HepG2 (cell line): ENCODE data around the gene CAMKMT. TPM values are rescaled to one million over a fixed set of nuclear protein-coding genes. Genes with fewer than 3 reads are reported as not detected.

Experiments used
- ATAC-seq: fragments of 200-7000 bp; cut with Tn5 transposase; 3 replicates; pipeline ENCODE4 v1.9.1; 2020; ENCODE audit warnings: mild to moderate bottlenecking, moderate library complexity
- BruUV-seq: library from RNA; stranded (reverse); fragments of 400-500 nt; replicated peaks from 2 replicates; lab custom pipeline; 2021; lab: Mats Ljungman, UMichigan
- CTCF ChIA-PET: fragments of 300-600 bp; formaldehyde crosslinking; extraction: SDS; loops from one replicate; lab custom pipeline; 2021; ENCODE audit warnings: low total read pairs, inconsistent platforms, low intra/inter-chr PET ratio; lab: Yijun Ruan, JAX
- POLR2A ChIA-PET: fragments of 350-600 bp; sonication (Branson Sonifier 250); formaldehyde crosslinking; loops from one replicate; lab custom pipeline; 2020; ENCODE audit warnings: antibody characterized with exemption, inconsistent platforms; lab: Yijun Ruan, JAX
- DNase-seq: peaks from one replicate; pipeline ENCODE4 v3.0.0-alpha.2; 2015; ENCODE audit warnings: low spot score
- FAIRE-seq: peaks from 3 replicates; lab custom pipeline; 2011; peaks lifted over from hg19 to GRCh38; lab: Jason Lieb, UNC
- H2AFZ ChIP-seq: one replicate; pipeline ENCODE4 v1.6.1; 2011; ENCODE audit warnings: low read length, inconsistent platforms
- H3K27ac ChIP-seq: fragments of 300-600 bp; 3 replicates; pipeline ENCODE4 v1.8.0; 2011; ENCODE audit warnings: mixed run types, mild to moderate bottlenecking, mixed read lengths, low read length, inconsistent platforms; ENCODE audit not compliant: insufficient read depth; ENCODE audit errors: extremely low read length
- H3K27me3 ChIP-seq, 2 experiments: fragments of 200-600 bp in 1 of 2; 2 replicates in 1 of 2; 3 replicates in 1 of 2; pipeline versions ENCODE4 v1.6.0 to v1.8.0; 2011; ENCODE audit warnings: low read length in 2 of 2, mild to moderate bottlenecking in 2 of 2, moderate library complexity in 2 of 2, inconsistent platforms in 1 of 2; ENCODE audit not compliant: insufficient read depth in 2 of 2, control insufficient read depth in 1 of 2
- H3K36me3 ChIP-seq, 2 experiments: fragments of 200-600 bp in 1 of 2; replicated peaks in 1 of 2; 2 replicates in 1 of 2; 3 replicates in 1 of 2; pipeline versions ENCODE4 v1.5.1 to v1.8.0; 2011; ENCODE audit warnings: low read length in 2 of 2, inconsistent platforms in 1 of 2; ENCODE audit not compliant: insufficient read depth in 2 of 2, control insufficient read depth in 1 of 2
- H3K4me1 ChIP-seq: 2 replicates; pipeline ENCODE4 v1.5.1; 2012; ENCODE audit warnings: low read length, inconsistent platforms; ENCODE audit not compliant: insufficient read depth
- H3K4me2 ChIP-seq: 2 replicates; pipeline ENCODE4 v1.6.0; 2011; ENCODE audit warnings: low read depth, low read length, inconsistent platforms
- H3K4me3 ChIP-seq, 3 experiments: fragments of 200-600 bp in 1 of 3; sonication (generic), shearing (Covaris generic) in 1 of 3; replicated peaks in 1 of 3; 2 replicates each; pipeline ENCODE4 v1.5.1; 2011 to 2016; ENCODE audit warnings: low read length in 3 of 3, inconsistent platforms in 2 of 3, low read depth in 2 of 3, mild to moderate bottlenecking in 2 of 3, control low read depth in 1 of 3, mixed read lengths in 1 of 3; ENCODE audit not compliant: insufficient read depth in 1 of 3
- H3K79me2 ChIP-seq: one replicate; pipeline ENCODE4 v1.6.1; 2011; ENCODE audit warnings: low read length, inconsistent platforms; ENCODE audit not compliant: insufficient read depth
- H3K9ac ChIP-seq: 2 replicates; pipeline ENCODE4 v1.6.0; 2011; ENCODE audit warnings: mild to moderate bottlenecking, low read depth, low read length, inconsistent platforms; ENCODE audit not compliant: insufficient read depth
- H3K9me3 ChIP-seq: 2 replicates; pipeline ENCODE4 v1.5.1; 2012; ENCODE audit warnings: mild to moderate bottlenecking, low read length
- H4K20me1 ChIP-seq: 2 replicates; pipeline ENCODE4 v1.6.0; 2011; ENCODE audit warnings: inconsistent platforms, mild to moderate bottlenecking, low read length, moderate library complexity; ENCODE audit not compliant: insufficient read depth
- EZH2 ChIP-seq: conservative IDR thresholded peaks from 2 replicates; pipeline ENCODE4 v1.6.1; 2012; ENCODE audit warnings: mild to moderate bottlenecking, low read depth, low read length, moderate library complexity
- FOXA1 ChIP-seq, 2 experiments: fragments of 450-650 bp in 1 of 2; sonication (generic) in 1 of 2; formaldehyde crosslinking in 1 of 2; IDR thresholded peaks; 2 replicates each; pipeline versions ENCODE4 v1.4.0 to v1.6.1; 2016 to 2020; ENCODE audit warnings: missing genetic modification reagents in 1 of 2
- HES4 ChIP-seq: sonication (generic); formaldehyde crosslinking; IDR thresholded peaks from 2 replicates; pipeline ENCODE4 v1.9.0; 2021; ENCODE audit warnings: mild to moderate bottlenecking, missing genetic modification reagents, borderline replicate concordance
- JARID2 ChIP-seq: sonication (generic); formaldehyde crosslinking; IDR thresholded peaks from 2 replicates; pipeline ENCODE4 v1.8.1; 2023; ENCODE audit warnings: missing genetic modification reagents, inconsistent platforms; ENCODE audit not compliant: insufficient replicate concordance
- NFE2L1 ChIP-seq: sonication (generic); formaldehyde crosslinking; IDR thresholded peaks from 2 replicates; pipeline ENCODE4 v1.4.0; 2020; ENCODE audit warnings: missing genetic modification reagents, mild to moderate bottlenecking, borderline replicate concordance
- NR2C2 ChIP-seq: sonication (generic); formaldehyde crosslinking; IDR thresholded peaks from 2 replicates; pipeline ENCODE4 v1.4.0; 2020; ENCODE audit warnings: missing genetic modification reagents, mild to moderate bottlenecking, moderate library complexity, borderline replicate concordance
- RFX3 ChIP-seq: IDR thresholded peaks from 2 replicates; pipeline ENCODE4 v1.6.1; 2016; ENCODE audit warnings: missing biosample characterization, missing genetic modification reagents
- RXRA ChIP-seq: sonication (generic); formaldehyde crosslinking; IDR thresholded peaks from 2 replicates; pipeline ENCODE4 v1.5.1; 2020; ENCODE audit warnings: missing genetic modification reagents
- SATB2 ChIP-seq: sonication (generic); formaldehyde crosslinking; IDR thresholded peaks from 2 replicates; pipeline ENCODE4 v1.5.0; 2020; ENCODE audit warnings: missing genetic modification reagents
- SMYD3 ChIP-seq: sonication (generic); formaldehyde crosslinking; IDR thresholded peaks from 2 replicates; pipeline ENCODE4 v1.8.1; 2023; ENCODE audit warnings: mild to moderate bottlenecking, missing genetic modification reagents
- SOX13 ChIP-seq, 3 experiments: fragments of 450-650 bp in 1 of 3; sonication (generic) in 1 of 3; formaldehyde crosslinking in 1 of 3; IDR thresholded peaks in 2 of 3; conservative IDR thresholded peaks in 1 of 3; 2 replicates each; pipeline versions ENCODE4 v1.5.0 to v1.6.1; 2016 to 2020; ENCODE audit warnings: antibody characterized with exemption in 1 of 3, mild to moderate bottlenecking in 1 of 3, missing compliant biosample characterization in 1 of 3, missing genetic modification reagents in 1 of 3, moderate library complexity in 1 of 3
- ZNF788 ChIP-seq: sonication (generic); formaldehyde crosslinking; IDR thresholded peaks from 2 replicates; pipeline ENCODE4 v1.5.0; 2020; ENCODE audit warnings: mild to moderate bottlenecking, missing genetic modification reagents, borderline replicate concordance
- ZSCAN5A ChIP-seq: sonication (generic); formaldehyde crosslinking; IDR thresholded peaks from 2 replicates; pipeline ENCODE4 v1.8.0; 2022; ENCODE audit warnings: mild to moderate bottlenecking, missing genetic modification reagents, borderline replicate concordance
- WGBS: methylation state at CpG from one replicate; pipeline ENCODE4 v1.1.6; 2017; ENCODE audit warnings: low lambda C conversion rate; 5-methylcytosine and 5-hydroxymethylcytosine counted together
- in situ Hi-C: cut with HindIII; loops from 2 replicates; pipeline ENCODE4 v1.10.0; 2017; ENCODE audit warnings: low pct_unique_long_range_greater_than_20kb; ENCODE audit not compliant: extremely low pct_ligation_motif_present
- intact Hi-C: fragments of 100-400 bp; cut with micrococcal nuclease; formaldehyde crosslinking; loops from one replicate; pipeline ENCODE4 v1.10.0; 2022; ENCODE audit not compliant: unreplicated experiment
- polyA plus RNA-seq, 8 experiments: library from polyadenylated mRNA; depleted of rRNA in 3 of 8; stranded (reverse) in 7 of 8; unstranded in 1 of 8; fragments of >200 nt; fragmentation: Illumina TruSeq in 4 of 8; extraction: Trizol in 4 of 8; gene quantifications; 2 replicates each; pipeline versions ENCODE4 v1.2.1 to v1.2.3, GENCODE V29; 2011 to 2016; ENCODE audit warnings: low read depth in 4 of 8, missing spikeins in 1 of 8, mixed read lengths in 1 of 8; ENCODE audit not compliant: insufficient read depth in 1 of 8
- total RNA-seq, 5 experiments: library from RNA; depleted of rRNA; stranded (reverse); fragments of >200 nt; fragmentation: Illumina TruSeq; extraction: Trizol; gene quantifications; 2 replicates each; pipeline ENCODE4 v1.2.3, GENCODE V29; 2016; ENCODE audit warnings: low read depth in 1 of 5
- TF ChIP-seq, protein P1 (sequence below): sonication (generic); formaldehyde crosslinking; IDR thresholded peaks from 2 replicates; pipeline ENCODE4 v1.8.0; 2022; ENCODE audit warnings: mild to moderate bottlenecking, missing genetic modification reagents

The CAMKMT gene
- total and polyA plus RNA-seq, 2 of the 13 experiments (the other 11 are each of a cell fraction or from before 2014, with no cell fraction given) = 6.9 to 20.8 TPM

- no peaks in the 10 kb centered on the region for H3K79me2 ChIP-seq
- 86% methylated on average over 8 of the region's 8 CpGs for WGBS
- no peaks in the 10 kb centered on the region for H4K20me1 ChIP-seq
- H3K4me3 ChIP-seq = no peak overlapping the region
- ChIA-PET POLR2A (no interaction called here), CTCF (no interaction called here)
- no peak overlapping the region for H2AFZ ChIP-seq
- BruUV-seq = no TSS peak
- H3K27ac ChIP-seq = no peak overlapping the region
- no peak overlapping the region for H3K4me2 ChIP-seq
- ATAC-seq = no peak
- DNase-seq = no peak
- no peak overlapping the region for H3K9ac ChIP-seq
- intact Hi-C loops (loop anchor here (10.0 kb wide), 1 partner anchor 188 kb away; no protein-coding TSS in a partner anchor), in situ Hi-C loops (no loop called here)
- TF ChIP-seq HES4 (CRISPR knock-in tag) (no peak), FOXA1 (IDR thresholded peaks at IDR 0.05) (no peak), FOXA1 (CRISPR knock-in tag; IDR thresholded peaks at IDR 0.05) (no peak), SATB2 (CRISPR knock-in tag) (no peak), RXRA (CRISPR knock-in tag) (no peak)
- H3K36me3 ChIP-seq = no peaks in the 10 kb centered on the region
- no peaks in the 10 kb centered on the region for H3K9me3 ChIP-seq
- FAIRE-seq = no peak
- peaks cover 4% of the 10 kb centered on the region for H3K4me1 ChIP-seq
- no peaks in the 10 kb centered on the region for H3K27me3 ChIP-seq
These were observed 385.3 kb downstream of the CAMKMT start for GRCh38 chr2:44746856-44747615.

DNA sequence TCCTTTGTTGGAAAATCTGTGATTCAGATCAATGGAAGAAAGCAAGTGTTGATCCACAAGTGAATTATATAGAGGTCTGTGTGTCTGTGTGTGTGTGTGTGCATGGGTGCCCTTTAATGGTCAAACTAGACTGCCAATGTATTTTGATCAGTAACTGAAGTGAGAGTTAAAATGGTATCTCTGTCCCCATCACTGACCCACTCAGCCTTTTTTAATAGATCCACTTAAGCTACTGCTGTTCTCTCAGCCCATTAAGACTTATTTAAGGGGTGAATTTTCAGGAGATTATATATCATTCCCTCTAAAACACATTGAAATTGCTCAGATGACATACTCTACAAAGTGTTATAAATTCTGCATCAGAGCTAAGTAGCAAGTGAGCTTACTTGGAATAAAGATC, 386.0 kb downstream of the CAMKMT start:
- ATAC-seq (no peak), FAIRE-seq (no peak), DNase-seq (no peak)
- H3K4me3 ChIP-seq = no peak overlapping the region
- ChIA-PET POLR2A (no interaction called here), CTCF (no interaction called here)
- no peak overlapping the region for H3K4me2 ChIP-seq
- intact Hi-C loops = loop anchor here (10.0 kb wide), 1 partner anchor 187 kb away; no protein-coding TSS in a partner anchor
- H3K27ac ChIP-seq = no peak overlapping the region
- H3K36me3 ChIP-seq = no peaks in the 10 kb centered on the region
- H3K9me3 ChIP-seq = no peaks in the 10 kb centered on the region
- no peaks in the 10 kb centered on the region for H3K4me1 ChIP-seq
- no peak overlapping the region for H3K9ac ChIP-seq
- in situ Hi-C loops = no loop called here
- H2AFZ ChIP-seq = no peak overlapping the region
- no TSS peak for BruUV-seq
- H3K27me3 ChIP-seq = no peaks in the 10 kb centered on the region
- H4K20me1 ChIP-seq = no peaks in the 10 kb centered on the region
- H3K79me2 ChIP-seq = no peaks in the 10 kb centered on the region
- TF ChIP-seq SMYD3 (CRISPR knock-in tag) (no peak), EZH2 (no peak), NR2C2 (CRISPR knock-in tag) (no peak), JARID2 (CRISPR knock-in tag) (no peak), RFX3 (no peak), NFE2L1 (CRISPR knock-in tag) (no peak), ZNF788 (no peak), SOX13 (IDR thresholded peaks at IDR 0.05) (no peak), SOX13 (CRISPR knock-in tag; conservative IDR thresholded peaks at IDR 0.05 in 1 of 2, IDR thresholded peaks at IDR 0.05 in 1 of 2) (no peak), ZSCAN5A (CRISPR knock-in tag) (no peak)
- TF ChIP-seq, protein P1, sequence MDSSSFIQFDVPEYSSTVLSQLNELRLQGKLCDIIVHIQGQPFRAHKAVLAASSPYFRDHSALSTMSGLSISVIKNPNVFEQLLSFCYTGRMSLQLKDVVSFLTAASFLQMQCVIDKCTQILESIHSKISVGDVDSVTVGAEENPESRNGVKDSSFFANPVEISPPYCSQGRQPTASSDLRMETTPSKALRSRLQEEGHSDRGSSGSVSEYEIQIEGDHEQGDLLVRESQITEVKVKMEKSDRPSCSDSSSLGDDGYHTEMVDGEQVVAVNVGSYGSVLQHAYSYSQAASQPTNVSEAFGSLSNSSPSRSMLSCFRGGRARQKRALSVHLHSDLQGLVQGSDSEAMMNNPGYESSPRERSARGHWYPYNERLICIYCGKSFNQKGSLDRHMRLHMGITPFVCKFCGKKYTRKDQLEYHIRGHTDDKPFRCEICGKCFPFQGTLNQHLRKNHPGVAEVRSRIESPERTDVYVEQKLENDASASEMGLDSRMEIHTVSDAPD = no peak
